Measurements from ENCODE around the gene TACR2.

GRCh38 chr10:69465457-69466157 is 48.9 kb upstream of the TACR2 start:
- TF ChIP-seq CTCF (IDR thresholded peaks at IDR 0.05; ENCODE audit: low read depth, low read length) = no peak
- TF ChIP-seq EZH2phosphoT487 (IDR thresholded peaks at IDR 0.05; ENCODE audit: low read depth) = no peak
